ENCODE measurements around the gene TIAL1.

The TIAL1 gene

DNA sequence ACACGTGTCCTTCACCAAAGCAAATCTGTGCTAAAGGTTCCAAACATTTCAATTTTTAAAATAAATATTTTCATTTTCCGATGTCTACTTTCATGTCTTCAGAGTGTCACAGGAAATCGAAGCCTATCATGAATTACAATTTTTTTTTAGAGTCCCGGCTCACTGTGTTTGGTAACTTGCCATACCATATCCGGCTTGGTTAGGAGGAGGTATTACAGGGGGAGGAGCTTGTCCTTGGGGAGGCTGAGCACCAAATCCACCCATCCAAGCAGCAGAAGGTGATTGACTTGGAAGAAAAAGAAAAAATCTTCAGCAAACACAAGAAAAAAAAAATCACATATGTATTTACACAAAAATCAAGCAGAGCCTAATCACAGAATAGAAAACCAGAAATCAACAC, 21.3 kb downstream of the TIAL1 start:
- no peak for ATAC-seq
- TF ChIP-seq ZFP30 (CRISPR knock-in tag; IDR thresholded peaks at IDR 0.05) (no peak), GLIS3 (CRISPR knock-in tag; IDR thresholded peaks at IDR 0.05) (no peak), ZNF70 (CRISPR knock-in tag; IDR thresholded peaks at IDR 0.05) (no peak)
- TF ChIP-seq, protein P1, sequence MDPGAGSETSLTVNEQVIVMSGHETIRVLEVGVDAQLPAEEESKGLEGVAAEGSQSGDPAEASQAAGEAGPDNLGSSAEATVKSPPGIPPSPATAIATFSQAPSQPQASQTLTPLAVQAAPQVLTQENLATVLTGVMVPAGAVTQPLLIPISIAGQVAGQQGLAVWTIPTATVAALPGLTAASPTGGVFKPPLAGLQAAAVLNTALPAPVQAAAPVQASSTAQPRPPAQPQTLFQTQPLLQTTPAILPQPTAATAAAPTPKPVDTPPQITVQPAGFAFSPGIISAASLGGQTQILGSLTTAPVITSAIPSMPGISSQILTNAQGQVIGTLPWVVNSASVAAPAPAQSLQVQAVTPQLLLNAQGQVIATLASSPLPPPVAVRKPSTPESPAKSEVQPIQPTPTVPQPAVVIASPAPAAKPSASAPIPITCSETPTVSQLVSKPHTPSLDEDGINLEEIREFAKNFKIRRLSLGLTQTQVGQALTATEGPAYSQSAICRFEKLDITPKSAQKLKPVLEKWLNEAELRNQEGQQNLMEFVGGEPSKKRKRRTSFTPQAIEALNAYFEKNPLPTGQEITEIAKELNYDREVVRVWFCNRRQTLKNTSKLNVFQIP (CRISPR knock-in tag; IDR thresholded peaks at IDR 0.05; ENCODE audit: borderline replicate concordance, low read depth): no peak

DNA sequence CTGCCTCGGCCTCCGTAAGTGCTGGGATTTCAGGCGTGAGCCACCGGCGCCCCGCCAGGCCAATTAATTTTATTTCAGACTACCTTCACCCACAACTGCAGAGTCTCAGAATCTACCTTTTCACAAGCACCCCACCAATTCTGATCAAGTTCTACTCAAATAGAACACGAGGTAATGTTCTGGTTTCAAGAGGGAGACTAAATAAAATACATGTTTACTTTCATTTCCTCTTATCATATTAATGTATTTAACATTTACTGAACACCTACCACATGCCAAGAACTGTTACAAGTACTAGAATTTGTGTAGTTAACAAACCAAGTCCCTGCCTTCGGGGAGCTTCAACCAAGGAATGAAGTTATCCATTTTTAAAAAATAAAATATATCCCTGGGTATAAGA, 28.8 kb downstream of the TIAL1 start:
- no peak for ATAC-seq
- TF ChIP-seq ZFP3 (CRISPR knock-in tag; IDR thresholded peaks at IDR 0.05) (no peak), RARB (CRISPR knock-in tag; IDR thresholded peaks at IDR 0.05) (no peak), ISL1 (CRISPR knock-in tag; IDR thresholded peaks at IDR 0.05) (no peak), GLIS3 (CRISPR knock-in tag; IDR thresholded peaks at IDR 0.05) (no peak), PPARA (CRISPR knock-in tag; IDR thresholded peaks at IDR 0.05; ENCODE audit: borderline replicate concordance) (no peak), ZNF565 (CRISPR knock-in tag; conservative IDR thresholded peaks at IDR 0.05; ENCODE audit: low read depth) (no peak), BACH2 (CRISPR knock-in tag; IDR thresholded peaks at IDR 0.05; ENCODE audit: borderline replicate concordance) (no peak)
- TF ChIP-seq, protein P1 (CRISPR knock-in tag; IDR thresholded peaks at IDR 0.05; ENCODE audit: borderline replicate concordance, low read depth): no peak
- TF ChIP-seq, protein P2, sequence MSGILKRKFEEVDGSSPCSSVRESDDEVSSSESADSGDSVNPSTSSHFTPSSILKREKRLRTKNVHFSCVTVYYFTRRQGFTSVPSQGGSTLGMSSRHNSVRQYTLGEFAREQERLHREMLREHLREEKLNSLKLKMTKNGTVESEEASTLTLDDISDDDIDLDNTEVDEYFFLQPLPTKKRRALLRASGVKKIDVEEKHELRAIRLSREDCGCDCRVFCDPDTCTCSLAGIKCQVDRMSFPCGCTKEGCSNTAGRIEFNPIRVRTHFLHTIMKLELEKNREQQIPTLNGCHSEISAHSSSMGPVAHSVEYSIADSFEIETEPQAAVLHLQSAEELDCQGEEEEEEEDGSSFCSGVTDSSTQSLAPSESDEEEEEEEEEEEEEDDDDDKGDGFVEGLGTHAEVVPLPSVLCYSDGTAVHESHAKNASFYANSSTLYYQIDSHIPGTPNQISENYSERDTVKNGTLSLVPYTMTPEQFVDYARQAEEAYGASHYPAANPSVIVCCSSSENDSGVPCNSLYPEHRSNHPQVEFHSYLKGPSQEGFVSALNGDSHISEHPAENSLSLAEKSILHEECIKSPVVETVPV (CRISPR knock-in tag; IDR thresholded peaks at IDR 0.05): no peak
- TF ChIP-seq, protein P3, sequence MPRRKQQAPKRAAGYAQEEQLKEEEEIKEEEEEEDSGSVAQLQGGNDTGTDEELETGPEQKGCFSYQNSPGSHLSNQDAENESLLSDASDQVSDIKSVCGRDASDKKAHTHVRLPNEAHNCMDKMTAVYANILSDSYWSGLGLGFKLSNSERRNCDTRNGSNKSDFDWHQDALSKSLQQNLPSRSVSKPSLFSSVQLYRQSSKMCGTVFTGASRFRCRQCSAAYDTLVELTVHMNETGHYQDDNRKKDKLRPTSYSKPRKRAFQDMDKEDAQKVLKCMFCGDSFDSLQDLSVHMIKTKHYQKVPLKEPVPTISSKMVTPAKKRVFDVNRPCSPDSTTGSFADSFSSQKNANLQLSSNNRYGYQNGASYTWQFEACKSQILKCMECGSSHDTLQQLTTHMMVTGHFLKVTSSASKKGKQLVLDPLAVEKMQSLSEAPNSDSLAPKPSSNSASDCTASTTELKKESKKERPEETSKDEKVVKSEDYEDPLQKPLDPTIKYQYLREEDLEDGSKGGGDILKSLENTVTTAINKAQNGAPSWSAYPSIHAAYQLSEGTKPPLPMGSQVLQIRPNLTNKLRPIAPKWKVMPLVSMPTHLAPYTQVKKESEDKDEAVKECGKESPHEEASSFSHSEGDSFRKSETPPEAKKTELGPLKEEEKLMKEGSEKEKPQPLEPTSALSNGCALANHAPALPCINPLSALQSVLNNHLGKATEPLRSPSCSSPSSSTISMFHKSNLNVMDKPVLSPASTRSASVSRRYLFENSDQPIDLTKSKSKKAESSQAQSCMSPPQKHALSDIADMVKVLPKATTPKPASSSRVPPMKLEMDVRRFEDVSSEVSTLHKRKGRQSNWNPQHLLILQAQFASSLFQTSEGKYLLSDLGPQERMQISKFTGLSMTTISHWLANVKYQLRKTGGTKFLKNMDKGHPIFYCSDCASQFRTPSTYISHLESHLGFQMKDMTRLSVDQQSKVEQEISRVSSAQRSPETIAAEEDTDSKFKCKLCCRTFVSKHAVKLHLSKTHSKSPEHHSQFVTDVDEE (CRISPR knock-in tag; IDR thresholded peaks at IDR 0.05): no peak

DNA sequence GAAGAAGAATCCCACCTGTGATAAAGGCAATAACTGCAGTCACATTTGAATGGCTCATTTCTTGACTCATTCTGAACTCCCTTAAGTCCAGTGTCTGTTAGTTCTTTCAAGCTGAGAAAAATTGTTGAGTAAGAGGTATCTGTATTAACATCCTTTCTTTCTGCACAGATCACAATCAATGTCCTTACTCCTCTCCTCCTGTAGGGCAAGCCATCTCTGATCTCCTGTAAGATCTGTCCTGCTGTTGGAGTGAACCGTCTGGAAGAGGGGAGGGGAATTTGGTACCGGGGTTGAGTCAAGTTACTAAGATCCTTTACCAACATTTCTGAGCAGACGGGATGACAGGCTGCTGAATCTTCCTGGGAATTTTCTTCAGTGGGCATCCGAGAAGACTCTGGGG, 34.7 kb downstream of the TIAL1 start:
- ATAC-seq: no peak

More for the DNA sequence above, 34.7 kb downstream of the TIAL1 start:
- TF ChIP-seq, protein P1 (CRISPR knock-in tag; IDR thresholded peaks at IDR 0.05; ENCODE audit: borderline replicate concordance, low read depth): no peak
- no peak for TF ChIP-seq ZNF70 (CRISPR knock-in tag; IDR thresholded peaks at IDR 0.05)
- no peak for TF ChIP-seq ZNF8 (CRISPR knock-in tag; IDR thresholded peaks at IDR 0.05)
- no peak for TF ChIP-seq ZC3H10 (CRISPR knock-in tag; IDR thresholded peaks at IDR 0.05)
- no peak for TF ChIP-seq ARNTL (CRISPR knock-in tag; IDR thresholded peaks at IDR 0.05; ENCODE audit: borderline replicate concordance, low read depth)
- TF ChIP-seq, protein P4, sequence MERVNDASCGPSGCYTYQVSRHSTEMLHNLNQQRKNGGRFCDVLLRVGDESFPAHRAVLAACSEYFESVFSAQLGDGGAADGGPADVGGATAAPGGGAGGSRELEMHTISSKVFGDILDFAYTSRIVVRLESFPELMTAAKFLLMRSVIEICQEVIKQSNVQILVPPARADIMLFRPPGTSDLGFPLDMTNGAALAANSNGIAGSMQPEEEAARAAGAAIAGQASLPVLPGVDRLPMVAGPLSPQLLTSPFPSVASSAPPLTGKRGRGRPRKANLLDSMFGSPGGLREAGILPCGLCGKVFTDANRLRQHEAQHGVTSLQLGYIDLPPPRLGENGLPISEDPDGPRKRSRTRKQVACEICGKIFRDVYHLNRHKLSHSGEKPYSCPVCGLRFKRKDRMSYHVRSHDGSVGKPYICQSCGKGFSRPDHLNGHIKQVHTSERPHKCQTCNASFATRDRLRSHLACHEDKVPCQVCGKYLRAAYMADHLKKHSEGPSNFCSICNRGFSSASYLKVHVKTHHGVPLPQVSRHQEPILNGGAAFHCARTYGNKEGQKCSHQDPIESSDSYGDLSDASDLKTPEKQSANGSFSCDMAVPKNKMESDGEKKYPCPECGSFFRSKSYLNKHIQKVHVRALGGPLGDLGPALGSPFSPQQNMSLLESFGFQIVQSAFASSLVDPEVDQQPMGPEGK (CRISPR knock-in tag; IDR thresholded peaks at IDR 0.05; ENCODE audit: borderline replicate concordance): no peak
- TF ChIP-seq PPARA (CRISPR knock-in tag; IDR thresholded peaks at IDR 0.05; ENCODE audit: borderline replicate concordance): no peak
- no peak for TF ChIP-seq ESRRG (CRISPR knock-in tag; IDR thresholded peaks at IDR 0.05)
- TF ChIP-seq SNAI2 (CRISPR knock-in tag; IDR thresholded peaks at IDR 0.05): no peak
- no peak for TF ChIP-seq RARB (CRISPR knock-in tag; IDR thresholded peaks at IDR 0.05)
- TF ChIP-seq BACH2 (CRISPR knock-in tag; IDR thresholded peaks at IDR 0.05; ENCODE audit: borderline replicate concordance): no peak
- no peak for TF ChIP-seq OSR1 (CRISPR knock-in tag; IDR thresholded peaks at IDR 0.05)
- TF ChIP-seq ZFP30 (CRISPR knock-in tag; IDR thresholded peaks at IDR 0.05): no peak
- TF ChIP-seq TCF4 (CRISPR knock-in tag; IDR thresholded peaks at IDR 0.05; ENCODE audit: borderline replicate concordance): no peak
- TF ChIP-seq ISL1 (CRISPR knock-in tag; IDR thresholded peaks at IDR 0.05): no peak
- no peak for TF ChIP-seq GLIS3 (CRISPR knock-in tag; IDR thresholded peaks at IDR 0.05)
- TF ChIP-seq, protein P3 (CRISPR knock-in tag; IDR thresholded peaks at IDR 0.05): no peak
- TF ChIP-seq, protein P5, sequence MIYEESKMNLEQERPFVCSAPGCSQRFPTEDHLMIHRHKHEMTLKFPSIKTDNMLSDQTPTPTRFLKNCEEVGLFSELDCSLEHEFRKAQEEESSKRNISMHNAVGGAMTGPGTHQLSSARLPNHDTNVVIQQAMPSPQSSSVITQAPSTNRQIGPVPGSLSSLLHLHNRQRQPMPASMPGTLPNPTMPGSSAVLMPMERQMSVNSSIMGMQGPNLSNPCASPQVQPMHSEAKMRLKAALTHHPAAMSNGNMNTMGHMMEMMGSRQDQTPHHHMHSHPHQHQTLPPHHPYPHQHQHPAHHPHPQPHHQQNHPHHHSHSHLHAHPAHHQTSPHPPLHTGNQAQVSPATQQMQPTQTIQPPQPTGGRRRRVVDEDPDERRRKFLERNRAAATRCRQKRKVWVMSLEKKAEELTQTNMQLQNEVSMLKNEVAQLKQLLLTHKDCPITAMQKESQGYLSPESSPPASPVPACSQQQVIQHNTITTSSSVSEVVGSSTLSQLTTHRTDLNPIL (CRISPR knock-in tag; IDR thresholded peaks at IDR 0.05; ENCODE audit: low read depth): no peak
- no peak for TF ChIP-seq ZNF565 (CRISPR knock-in tag; conservative IDR thresholded peaks at IDR 0.05; ENCODE audit: low read depth)
- no peak for TF ChIP-seq TOX (CRISPR knock-in tag; IDR thresholded peaks at IDR 0.05; ENCODE audit: borderline replicate concordance)

Measured in SK-N-SH treated with all-trans-retinoic acid at 6 μM for 48 hours (cell line).